Subcutaneous abdominal adipose tissue (tissue), 5 donors: ENCODE measurements around the gene RPUSD4.

Experiments
- H3K27ac ChIP-seq: one replicate; pipeline ENCODE4 v1.7.0; 2013; ENCODE audit warnings: low read depth, mild to moderate bottlenecking, inconsistent platforms, low read length, moderate library complexity
- H3K27me3 ChIP-seq, 5 donors: one replicate each; pipeline ENCODE4 v1.7.0; 2013; ENCODE audit warnings: low read length in 5 of 5, inconsistent platforms in 1 of 5; ENCODE audit not compliant: control insufficient read depth in 5 of 5, insufficient read depth in 4 of 5
- H3K36me3 ChIP-seq, 5 donors: one replicate each; pipeline ENCODE4 v1.7.0; 2013; ENCODE audit warnings: low read length in 5 of 5; ENCODE audit not compliant: control insufficient read depth in 5 of 5, insufficient read depth in 5 of 5
- H3K4me1 ChIP-seq, 5 donors: one replicate each; pipeline ENCODE4 v1.7.0; 2013; ENCODE audit warnings: low read length in 5 of 5, mild to moderate bottlenecking in 3 of 5, moderate library complexity in 1 of 5; ENCODE audit not compliant: control insufficient read depth in 5 of 5, insufficient read depth in 5 of 5
- H3K4me3 ChIP-seq, 5 donors: one replicate each; pipeline ENCODE4 v1.7.0; 2013; ENCODE audit warnings: low read length in 5 of 5, low read depth in 1 of 5
- H3K9ac ChIP-seq, 5 donors: one replicate each; pipeline ENCODE4 v1.7.0; 2013; ENCODE audit warnings: low read length in 5 of 5, mild to moderate bottlenecking in 4 of 5, moderate library complexity in 3 of 5
- H3K9me3 ChIP-seq, 5 donors: one replicate each; pipeline ENCODE4 v1.7.0; 2013; ENCODE audit warnings: low read length in 5 of 5; ENCODE audit not compliant: control insufficient read depth in 5 of 5
- donor health status: healthy.
- donor health status: healthy.
- donor health status: healthy.
- donor health status: healthy.
- donor health status: healthy.

RPUSD4 gene

GRCh38 chr11:126159719-126160344 lies 51.6 kb downstream of the RPUSD4 start:
- peaks cover 0 to 22% (median 15%) of the 10 kb centered on the region in 5 donors for H3K4me1 ChIP-seq
- no peaks in the 10 kb centered on the region for H3K9me3 ChIP-seq
- no peak overlapping the region for H3K9ac ChIP-seq

GRCh38 chr11:126158054-126158791 lies 53.2 kb downstream of the RPUSD4 start:
- Histone ChIP-seq H3K9ac (no peak overlapping the region), H3K27me3 (no peaks in the 10 kb centered on the region), H3K9me3 (no peaks in the 10 kb centered on the region), H3K27ac (no peak overlapping the region), H3K4me1 (peaks cover 0 to 25% (median 16%) of the 10 kb centered on the region in 5 donors), H3K36me3 (no peaks in the 10 kb centered on the region), H3K4me3 (no peak overlapping the region)

More at GRCh38 chr11:126159719-126160344, 51.6 kb downstream of the RPUSD4 start:
- Histone ChIP-seq H3K27ac (no peak overlapping the region), H3K27me3 (no peaks in the 10 kb centered on the region), H3K36me3 (no peaks in the 10 kb centered on the region), H3K4me3 (no peak overlapping the region)

DNA sequence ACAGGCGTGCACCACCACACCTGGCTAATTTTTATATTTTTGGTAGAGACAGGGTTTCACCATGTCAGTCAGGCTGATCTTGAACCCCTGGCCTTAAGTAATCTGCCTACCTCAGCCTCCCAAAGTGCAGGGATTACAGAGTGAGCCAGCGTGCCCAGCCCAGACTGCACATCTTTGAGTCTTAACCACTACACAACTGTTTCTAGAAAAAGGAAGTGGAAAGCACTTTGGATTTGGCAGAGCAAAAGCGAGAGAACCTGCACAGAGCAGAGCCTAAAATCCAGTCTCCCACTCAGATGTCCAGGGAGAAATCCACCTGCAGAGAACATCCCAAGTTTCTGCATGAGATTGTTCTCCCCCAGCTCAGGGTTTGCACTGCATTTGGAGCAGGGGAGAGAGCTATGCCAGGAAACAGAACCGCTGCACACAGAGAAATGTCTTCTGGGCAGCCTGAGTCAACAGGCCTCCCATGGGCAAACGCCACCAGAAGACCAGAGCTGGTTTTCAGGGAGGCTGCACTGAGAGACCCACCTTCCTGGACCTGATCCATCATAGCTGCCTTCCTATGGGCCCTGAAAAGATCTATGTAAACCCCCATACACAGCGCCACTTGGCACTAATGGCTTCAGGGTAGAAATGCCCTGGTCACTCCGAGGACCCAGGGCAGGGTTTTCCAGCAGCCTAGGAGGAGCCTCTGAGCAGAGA lies 54.0 kb downstream of the RPUSD4 start:
- no peak overlapping the region for H3K27ac ChIP-seq
- no peak overlapping the region for H3K9ac ChIP-seq
- H3K9me3 ChIP-seq: no peaks in the 10 kb centered on the region
- H3K36me3 ChIP-seq: no peaks in the 10 kb centered on the region
- H3K4me3 ChIP-seq: no peak overlapping the region
- no peaks in the 10 kb centered on the region for H3K27me3 ChIP-seq
- peaks cover 0 to 18% (median 10%) of the 10 kb centered on the region in 5 donors for H3K4me1 ChIP-seq

- H3K9me3 ChIP-seq: peaks cover 0 to 5% (median 0%) of the 10 kb centered on the region in 5 donors
- H3K4me1 ChIP-seq: peaks cover 0 to 18% (median 10%) of the 10 kb centered on the region in 5 donors
Observed at GRCh38 chr11:126156814-126157213, 54.6 kb downstream of the RPUSD4 start.

DNA sequence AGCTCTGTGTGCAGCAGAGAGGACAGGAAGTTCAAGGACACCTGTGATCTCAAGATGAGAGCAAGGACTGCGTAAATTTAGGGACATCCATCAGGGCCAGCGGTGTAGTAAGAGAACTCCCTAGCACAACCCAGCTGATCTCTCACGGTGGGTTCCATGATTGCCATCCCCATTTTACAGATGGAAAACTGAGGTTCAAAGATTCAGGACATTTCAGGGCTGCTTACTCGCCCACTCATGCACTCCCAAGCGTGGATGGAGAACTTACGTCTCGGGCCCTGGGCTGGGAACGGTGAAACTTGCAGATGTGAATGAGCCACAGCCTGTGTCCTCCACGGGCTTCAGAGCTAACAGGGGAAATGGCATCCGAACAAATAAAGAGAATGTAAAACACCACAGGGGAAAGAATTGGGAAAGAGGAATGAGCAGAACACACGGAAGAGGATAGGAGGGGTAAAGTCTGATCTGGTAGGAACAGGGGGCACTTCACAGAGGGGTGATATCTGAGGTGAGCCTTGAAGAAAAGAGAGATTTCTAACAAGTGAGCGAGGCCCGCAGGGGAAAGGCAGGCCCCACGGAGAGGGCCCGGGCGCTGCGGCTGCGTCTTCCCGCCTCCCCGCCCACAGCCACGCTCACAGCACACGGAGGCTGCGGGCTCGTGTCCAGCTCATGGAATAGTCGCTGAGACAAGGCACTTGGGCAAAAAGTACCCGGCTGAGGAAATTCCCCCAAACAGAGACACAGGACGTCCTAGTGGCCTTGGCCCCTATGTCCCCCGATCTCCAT lies 55.9 kb downstream of the RPUSD4 start:
- Histone ChIP-seq H3K4me3 (no peak overlapping the region), H3K4me1 (peaks cover 0 to 18% (median 10%) of the 10 kb centered on the region in 5 donors), H3K36me3 (peaks cover 0 to 2% (median 0%) of the 10 kb centered on the region in 5 donors), H3K27ac (no peak overlapping the region), H3K9ac (no peak overlapping the region), H3K9me3 (peaks cover 0 to 5% (median 0%) of the 10 kb centered on the region in 5 donors), H3K27me3 (no peaks in the 10 kb centered on the region)

More at GRCh38 chr11:126156814-126157213, 54.6 kb downstream of the RPUSD4 start:
- no peak overlapping the region for H3K9ac ChIP-seq
- H3K4me3 ChIP-seq: no peak overlapping the region
- peaks cover 0 to 2% (median 0%) of the 10 kb centered on the region in 5 donors for H3K36me3 ChIP-seq
- no peak overlapping the region for H3K27ac ChIP-seq
- no peaks in the 10 kb centered on the region for H3K27me3 ChIP-seq

- Histone ChIP-seq H3K4me1 (peaks cover 0 to 18% (median 11%) of the 10 kb centered on the region in 5 donors), H3K9me3 (peaks cover 0 to 5% (median 0%) of the 10 kb centered on the region in 5 donors), H3K27me3 (no peaks in the 10 kb centered on the region), H3K27ac (no peak overlapping the region), H3K36me3 (peaks cover 0 to 2% (median 0%) of the 10 kb centered on the region in 5 donors), H3K9ac (no peak overlapping the region), H3K4me3 (no peak overlapping the region)
Observed at GRCh38 chr11:126154691-126155090, 56.8 kb downstream of the RPUSD4 start.

GRCh38 chr11:126153972-126154371 lies 57.5 kb downstream of the RPUSD4 start:
- Histone ChIP-seq H3K9me3 (peaks cover 0 to 5% (median 0%) of the 10 kb centered on the region in 5 donors), H3K36me3 (peaks cover 0 to 2% (median 0%) of the 10 kb centered on the region in 5 donors), H3K4me1 (peaks cover 0 to 18% (median 11%) of the 10 kb centered on the region in 5 donors), H3K27me3 (no peaks in the 10 kb centered on the region), H3K27ac (no peak overlapping the region), H3K9ac (no peak overlapping the region), H3K4me3 (no peak overlapping the region)

DNA sequence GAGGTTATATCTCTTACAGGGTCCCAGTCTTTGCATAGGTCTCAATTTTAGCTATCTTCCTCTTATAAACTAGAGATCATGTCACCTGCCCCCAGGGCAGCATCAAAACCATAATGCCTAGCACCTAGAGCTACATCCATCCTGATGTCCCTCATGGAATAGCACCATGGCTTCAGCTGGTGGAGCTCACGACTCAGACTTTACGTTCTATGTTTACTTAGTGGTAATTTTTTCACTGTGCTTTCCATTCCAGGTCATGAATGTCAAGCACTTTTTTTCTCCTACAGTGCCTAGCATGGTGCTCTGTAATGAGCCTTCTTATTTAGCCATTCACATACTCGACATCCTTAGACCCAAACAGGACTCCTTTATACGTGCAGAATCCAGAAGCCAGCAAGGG lies 58.4 kb downstream of the RPUSD4 start:
- peaks cover 0 to 15% (median 7%) of the 10 kb centered on the region in 5 donors for H3K4me1 ChIP-seq
- no peak overlapping the region for H3K4me3 ChIP-seq
- H3K36me3 ChIP-seq: peaks cover 0 to 2% (median 0%) of the 10 kb centered on the region in 5 donors
- H3K9me3 ChIP-seq: peaks cover 0 to 5% (median 0%) of the 10 kb centered on the region in 5 donors
- H3K9ac ChIP-seq: no peak overlapping the region
- no peaks in the 10 kb centered on the region for H3K27me3 ChIP-seq
- no peak overlapping the region for H3K27ac ChIP-seq

GRCh38 chr11:126152586-126152985 lies 58.9 kb downstream of the RPUSD4 start:
- Histone ChIP-seq H3K4me3 (no peak overlapping the region), H3K4me1 (peaks cover 0 to 15% (median 6%) of the 10 kb centered on the region in 5 donors), H3K9ac (no peak overlapping the region), H3K27me3 (no peaks in the 10 kb centered on the region), H3K36me3 (peaks cover 0 to 2% (median 0%) of the 10 kb centered on the region in 5 donors), H3K27ac (no peak overlapping the region), H3K9me3 (peaks cover 0 to 5% (median 0%) of the 10 kb centered on the region in 5 donors)
